HEK293 (cell line): ENCODE results near the gene MTHFD1L.

Experiments used
- CTCF ChIP-seq: fragments of 450-650 bp; formaldehyde crosslinking; IDR thresholded peaks from 2 replicates; pipeline ENCODE4 v1.5.1; 2016; ENCODE audit warnings: missing biosample characterization, missing genetic modification characterization
- SP2 ChIP-seq: fragments of 450-650 bp; formaldehyde crosslinking; IDR thresholded peaks from 2 replicates; pipeline ENCODE4 v1.5.1; 2016; ENCODE audit warnings: missing biosample characterization, missing genetic modification characterization
- YY1 ChIP-seq: fragments of 450-650 bp; formaldehyde crosslinking; IDR thresholded peaks from 2 replicates; pipeline ENCODE4 v1.5.1; 2018; ENCODE audit warnings: missing biosample characterization, missing genetic modification characterization
- YY2 ChIP-seq: fragments of 450-650 bp; formaldehyde crosslinking; IDR thresholded peaks from 2 replicates; pipeline ENCODE4 v1.5.1; 2016; ENCODE audit warnings: missing biosample characterization, missing genetic modification characterization
- ZNF169 ChIP-seq: fragments of 450-650 bp; formaldehyde crosslinking; IDR thresholded peaks from 2 replicates; pipeline ENCODE4 v1.5.1; 2016; ENCODE audit warnings: missing biosample characterization, missing genetic modification characterization
- ZNF202 ChIP-seq: fragments of 450-650 bp; formaldehyde crosslinking; IDR thresholded peaks from 2 replicates; pipeline ENCODE4 v1.5.1; 2016; ENCODE audit warnings: missing biosample characterization, missing genetic modification characterization, borderline replicate concordance
- ZNF416 ChIP-seq: fragments of 450-650 bp; formaldehyde crosslinking; IDR thresholded peaks from 2 replicates; pipeline ENCODE4 v1.5.1; 2016; ENCODE audit warnings: missing biosample characterization, missing genetic modification characterization
- ZNF488 ChIP-seq: fragments of 450-650 bp; formaldehyde crosslinking; IDR thresholded peaks from 2 replicates; pipeline ENCODE4 v1.5.1; 2016; ENCODE audit warnings: missing biosample characterization, missing genetic modification characterization
- ZNF544 ChIP-seq: fragments of 450-650 bp; formaldehyde crosslinking; IDR thresholded peaks from 2 replicates; pipeline ENCODE4 v1.5.0; 2017; ENCODE audit warnings: missing biosample characterization, missing genetic modification characterization

GRCh38 chr6:150877928-150878327 lies 12.4 kb downstream of the MTHFD1L start:
- TF ChIP-seq YY2 (no peak), ZNF488 (no peak), ZNF169 (no peak), CTCF (tag by site-specific recombination) (no peak), ZNF544 (tag by site-specific recombination) (no peak), ZNF202 (tag by site-specific recombination) (no peak), YY1 (tag by site-specific recombination) (no peak), SP2 (tag by site-specific recombination) (no peak), ZNF416 (no peak)
